IPS-11a (cell line): ENCODE measurements around the gene OR51T1.
"Not testable (repeated sequence)": the region's sequence is repeated elsewhere in the genome, so short reads cannot be mapped to it uniquely, and the experiment has no call there.

Experiments
- H3K4me3 ChIP-seq: one replicate; pipeline ENCODE4 v1.5.1; 2013; ENCODE audit warnings: low read depth, low read length, control low read depth

Gene OR51T1

GRCh38 chr11:4881860-4882500 is at the start of gene OR51T1:
Gene OR51T1, plus strand, starts transcription at chr11:4881900. Its CDS starts 0 bp downstream, at chr11:4881900.
- H3K4me3 ChIP-seq: no peak within 1 kb of the TSS

- no peak overlapping the region for H3K4me3 ChIP-seq
Observed at GRCh38 chr11:4839851-4840549, 41.7 kb upstream of the OR51T1 start.

GRCh38 chr11:4848908-4849532 is 32.7 kb upstream of the OR51T1 start, which contains the start of gene OR51S1:
Gene OR51S1, minus strand, starts transcription at chr11:4849208. Its CDS starts 0 bp downstream, at chr11:4849208.
- no peak within 1 kb of the TSS for H3K4me3 ChIP-seq

- no peak overlapping the region for H3K4me3 ChIP-seq
Observed at GRCh38 chr11:4851033-4851432, 30.7 kb upstream of the OR51T1 start.

- H3K4me3 ChIP-seq: not testable (repeated sequence)
Observed at GRCh38 chr11:4854286-4854685, 27.4 kb upstream of the OR51T1 start.

- H3K4me3 ChIP-seq: no peak overlapping the region
Observed at GRCh38 chr11:4862447-4863236, 19.1 kb upstream of the OR51T1 start.

- H3K4me3 ChIP-seq: no peak overlapping the region
Observed at GRCh38 chr11:4863876-4864275, 17.8 kb upstream of the OR51T1 start.

GRCh38 chr11:4865855-4866254 is 15.8 kb upstream of the OR51T1 start:
- no peak overlapping the region for H3K4me3 ChIP-seq

GRCh38 chr11:4881188-4881587 is 512 bp upstream of the OR51T1 start:
- H3K4me3 ChIP-seq: no peak overlapping the region

- H3K4me3 ChIP-seq: no peak overlapping the region
Observed at GRCh38 chr11:4882543-4882942, 843 bp downstream of the OR51T1 start.

GRCh38 chr11:4884361-4884760 is 2.7 kb downstream of the OR51T1 start:
- H3K4me3 ChIP-seq: no peak overlapping the region

GRCh38 chr11:4886186-4886585 is 4.5 kb downstream of the OR51T1 start:
- H3K4me3 ChIP-seq: no peak overlapping the region

- H3K4me3 ChIP-seq: no peak overlapping the region
Observed at GRCh38 chr11:4887591-4887990, 5.9 kb downstream of the OR51T1 start.

- H3K4me3 ChIP-seq: no peak overlapping the region
Observed at GRCh38 chr11:4890279-4890678, 8.6 kb downstream of the OR51T1 start.

- no peak overlapping the region for H3K4me3 ChIP-seq
Observed at GRCh38 chr11:4891996-4892640, 10.4 kb downstream of the OR51T1 start.

GRCh38 chr11:4903484-4903883 is 21.8 kb downstream of the OR51T1 start, which contains the start of gene OR51A7:
Gene OR51A7, plus strand, starts transcription at chr11:4903783. Its CDS starts 3,587 bp downstream, at chr11:4907370.
- H3K4me3 ChIP-seq: no peak within 1 kb of the TSS

- H3K4me3 ChIP-seq: no peak overlapping the region
Observed at GRCh38 chr11:4916581-4916980, 34.9 kb downstream of the OR51T1 start.

GRCh38 chr11:4919250-4919649 is 37.5 kb downstream of the OR51T1 start, which contains the start of gene OR51G2:
Gene OR51G2, minus strand, starts transcription at chr11:4919350. Its CDS starts 3,687 bp downstream, at chr11:4915663.
- no peak within 1 kb of the TSS for H3K4me3 ChIP-seq

GRCh38 chr11:4921796-4922195 is 40.1 kb downstream of the OR51T1 start:
- H3K4me3 ChIP-seq: no peak overlapping the region

- no peak overlapping the region for H3K4me3 ChIP-seq
Observed at GRCh38 chr11:4922304-4922703, 40.6 kb downstream of the OR51T1 start.
